T47D (cell line): ENCODE data around the gene ERICH3.

Experiments
- DNase-seq, 2 experiments: peaks; one replicate each; pipeline versions ENCODE4 v3.0.0 to v3.0.0-alpha.2; 2011 to 2012; ENCODE audit warnings: low read depth in 1 of 2, low spot score in 1 of 2
- JUND ChIP-seq: IDR thresholded peaks from 2 replicates; pipeline ENCODE4 v1.6.1; 2012; ENCODE audit warnings: low read depth
- in situ Hi-C: cut with HindIII; loops from 2 replicates; pipeline ENCODE4 v1.10.0; 2016; ENCODE audit warnings: low sequenced_read_pairs, low pct_unique_long_range_greater_than_20kb

The ERICH3 gene

DNA sequence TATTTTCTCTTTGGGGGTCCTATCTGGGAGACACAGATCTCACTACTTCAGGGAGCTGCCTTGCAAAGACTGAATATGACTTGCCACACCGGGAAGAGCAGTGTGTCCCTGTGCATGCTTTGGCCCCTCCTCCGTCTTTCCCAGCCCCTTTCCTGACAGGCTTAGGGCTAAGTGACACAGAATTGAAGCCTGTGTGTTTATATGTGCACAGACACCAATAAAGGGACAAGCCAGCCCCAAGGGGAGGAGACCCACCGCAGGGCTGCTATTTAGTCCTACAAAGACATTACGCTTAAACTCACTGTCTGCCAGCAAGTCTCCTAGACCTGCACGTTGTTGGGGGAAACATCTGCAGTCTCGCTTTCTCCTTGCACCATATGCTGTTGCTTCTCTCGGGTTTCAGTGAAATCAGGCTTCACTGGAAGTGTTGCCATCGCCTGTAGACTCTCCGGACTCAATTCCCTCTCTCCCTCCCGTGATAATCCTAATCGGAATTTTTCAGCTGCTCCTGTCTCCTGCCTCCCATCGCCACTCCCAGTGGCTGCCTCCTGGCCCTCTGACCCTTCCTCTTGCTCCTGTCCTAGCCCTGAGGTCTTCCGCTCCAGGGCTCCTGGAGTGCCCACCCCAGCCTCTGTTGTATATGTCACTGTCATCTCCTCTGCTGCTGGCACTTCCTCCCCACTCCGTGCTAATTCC, 102.6 kb downstream of the ERICH3 start:
- no peak for TF ChIP-seq JUND
- DNase-seq, result no peak
- in situ Hi-C loops, result no loop called here

- no peak for TF ChIP-seq JUND
- no peak for DNase-seq
- in situ Hi-C loops, result no loop called here
Measured at GRCh38 chr1:74549932-74550331, 123.7 kb downstream of the ERICH3 start.

DNA sequence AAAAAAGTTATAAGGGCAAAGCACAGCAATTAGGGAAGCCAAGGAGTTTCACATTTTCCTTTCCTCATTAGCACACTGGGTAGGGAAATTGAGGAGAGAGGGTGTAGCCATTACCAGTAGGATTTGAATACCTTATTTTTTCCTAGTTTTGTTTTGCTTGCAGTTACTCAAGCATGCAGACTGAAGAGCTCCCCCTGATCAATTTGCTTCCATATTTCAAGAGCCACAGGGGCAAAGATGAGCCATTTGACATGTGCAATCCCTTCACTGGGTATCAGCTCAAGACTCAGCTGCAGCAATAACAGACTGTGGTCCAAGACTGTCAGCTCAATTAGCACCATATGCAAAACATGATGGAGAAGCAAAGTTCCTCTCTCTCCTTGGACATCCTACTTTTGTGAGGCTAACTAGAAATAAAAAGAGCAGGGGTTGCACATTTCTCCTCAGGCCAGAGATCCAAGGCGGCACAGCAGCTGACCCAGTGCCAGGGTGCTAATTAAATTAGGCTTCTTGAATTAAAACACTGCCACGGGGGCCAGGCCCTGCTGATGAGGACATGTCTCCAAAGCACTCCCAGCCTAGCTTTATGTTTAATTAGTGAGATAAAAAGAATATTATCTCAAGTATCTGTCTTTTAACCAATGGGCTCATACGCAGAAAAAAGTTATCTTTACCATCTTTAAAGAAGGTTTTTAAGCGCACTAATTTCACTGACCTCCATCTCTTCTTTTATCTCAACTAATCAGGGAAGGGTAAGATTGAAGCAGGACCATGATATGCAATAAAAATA, 124.4 kb downstream of the ERICH3 start:
- TF ChIP-seq JUND, result no peak
- no peak for DNase-seq
- in situ Hi-C loops, result no loop called here

DNA sequence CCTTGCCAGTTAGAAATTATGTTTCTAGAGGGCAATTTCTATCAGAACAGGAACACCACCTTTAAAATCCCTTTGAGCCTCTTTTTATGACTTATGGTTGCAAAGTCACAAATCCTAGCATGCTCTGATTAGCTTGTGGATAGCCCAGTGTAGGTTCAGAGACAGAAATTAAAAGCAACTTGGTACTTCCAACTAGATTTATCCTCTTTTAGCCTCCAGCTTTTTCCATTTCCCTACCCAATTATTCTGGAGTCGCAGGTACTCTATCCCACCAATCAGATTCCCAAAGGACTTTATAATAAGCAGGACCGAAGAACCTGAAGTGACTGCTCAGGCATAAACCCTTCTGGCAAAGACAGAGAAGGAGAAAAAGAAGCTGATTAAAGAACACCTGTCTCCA, 127.8 kb downstream of the ERICH3 start:
- no peak for TF ChIP-seq JUND
- no peak for DNase-seq
- in situ Hi-C loops, result no loop called here

GRCh38 chr1:74534241-74534640, 139.4 kb downstream of the ERICH3 start:
- no peak for TF ChIP-seq JUND
- in situ Hi-C loops, result no loop called here
- DNase-seq, result no peak

- in situ Hi-C loops, result no loop called here
- no peak for TF ChIP-seq JUND
Measured at GRCh38 chr1:74531796-74532195, 141.8 kb downstream of the ERICH3 start.

GRCh38 chr1:74530892-74531291, 142.7 kb downstream of the ERICH3 start:
- DNase-seq, result no peak
- in situ Hi-C loops, result no loop called here
- no peak for TF ChIP-seq JUND

More at GRCh38 chr1:74531796-74532195, 141.8 kb downstream of the ERICH3 start:
- no peak for DNase-seq

GRCh38 chr1:74528123-74528522, 145.5 kb downstream of the ERICH3 start:
- no peak for DNase-seq
- TF ChIP-seq JUND, result no peak
- in situ Hi-C loops, result no loop called here

DNA sequence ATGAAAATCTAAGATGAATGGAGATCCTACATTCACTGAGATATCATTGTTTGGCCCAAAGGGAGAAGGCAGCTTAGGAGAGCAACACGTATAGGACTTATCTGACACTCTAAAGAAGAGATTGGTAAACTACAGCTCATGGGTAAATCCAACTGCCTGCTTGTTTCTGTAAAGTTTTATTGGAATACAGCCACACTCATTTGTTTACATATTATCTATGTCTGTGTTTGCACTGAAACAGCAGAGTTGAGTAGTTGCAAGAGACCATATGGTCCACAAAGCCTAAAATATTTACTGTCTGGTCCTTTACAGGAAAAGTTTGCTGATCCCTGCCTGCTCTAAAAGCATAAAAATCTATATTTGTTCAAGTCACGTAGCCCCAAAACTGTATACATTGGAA, 146.9 kb downstream of the ERICH3 start:
- TF ChIP-seq JUND, result no peak
- peak in 1 of 2 experiments; percentile 38 for DNase-seq
- in situ Hi-C loops, result no loop called here

DNA sequence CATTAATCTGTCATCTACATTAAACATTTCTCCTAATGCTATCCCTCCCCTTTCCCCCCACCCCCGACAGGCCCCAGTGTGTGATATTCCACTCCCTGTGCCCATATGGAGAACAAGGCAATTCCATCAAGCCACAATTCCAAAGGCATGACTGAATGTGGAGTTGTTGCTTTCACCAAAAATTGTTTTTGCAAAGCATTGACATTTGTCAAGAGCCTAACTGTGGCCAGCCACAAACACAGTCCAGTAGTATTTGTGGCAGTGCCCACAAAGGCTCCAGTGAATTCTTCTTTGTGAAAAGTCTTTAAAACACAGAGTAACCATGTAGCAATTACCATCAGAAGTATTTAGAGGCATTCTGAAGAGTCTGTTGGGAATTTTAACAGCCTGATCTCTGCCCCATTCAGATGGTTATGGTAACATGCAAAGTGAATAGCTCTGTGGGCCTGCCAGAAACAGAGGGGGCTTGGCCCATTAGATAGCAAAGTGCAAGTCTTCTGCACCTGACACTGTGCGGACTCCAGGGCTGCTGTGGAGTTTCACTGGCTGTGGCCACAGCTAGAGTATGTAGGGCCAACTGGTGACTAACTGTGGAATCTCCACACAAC, 149.6 kb downstream of the ERICH3 start:
- in situ Hi-C loops, result no loop called here
- no peak for DNase-seq
- no peak for TF ChIP-seq JUND

GRCh38 chr1:74522148-74522547, 151.4 kb downstream of the ERICH3 start:
- in situ Hi-C loops, result no loop called here
- DNase-seq, result peak in 1 of 2 experiments; percentile 40
- TF ChIP-seq JUND, result no peak
